Right kidney (tissue), 1 donor: ENCODE measurements around the gene LY6G5B.

Experiments used
- DNase-seq: peaks from one replicate; pipeline ENCODE4 v3.0.0-alpha.2; 2016

The LY6G5B gene

GRCh38 chr6:31662124-31662723 lies 7.6 kb upstream of the LY6G5B start:
- no peak for DNase-seq

DNA sequence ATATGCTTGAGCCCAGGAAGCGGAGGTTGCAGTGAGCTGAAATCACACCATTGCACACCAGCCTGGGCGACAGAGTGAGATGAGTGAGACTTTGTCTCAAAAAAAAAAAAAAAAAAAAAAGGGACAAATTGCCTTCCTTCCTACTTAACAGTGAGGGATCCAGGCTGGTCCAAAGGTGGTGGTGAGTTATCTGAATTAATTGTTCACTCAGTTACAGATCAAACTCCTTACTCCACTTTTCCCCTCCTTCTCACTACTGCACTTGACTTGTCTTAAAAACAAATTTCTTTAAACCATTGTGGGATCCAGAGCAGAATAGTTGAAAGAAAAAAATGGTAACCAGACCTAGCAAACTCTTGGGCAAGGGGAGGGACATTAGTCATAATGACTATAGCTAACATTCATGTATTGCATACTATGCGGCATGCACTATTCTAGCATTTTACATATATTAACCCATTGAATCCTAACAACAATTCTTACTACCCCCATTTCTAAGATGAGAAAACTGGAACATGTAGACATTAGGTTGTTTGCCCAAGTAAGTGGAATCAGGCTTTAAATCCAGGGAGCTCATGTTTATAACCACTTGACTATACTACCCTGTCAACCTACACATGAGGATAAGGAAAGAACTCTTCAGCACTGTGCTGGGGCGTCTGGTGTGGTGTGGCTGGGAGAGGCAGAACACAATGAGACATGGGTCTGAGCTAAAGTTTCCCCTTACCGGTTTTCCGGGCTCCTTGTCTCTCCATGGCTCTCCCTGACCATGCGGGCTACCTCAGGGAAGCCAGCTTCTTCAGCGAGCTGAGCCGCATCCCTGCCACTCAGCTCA lies 6.4 kb upstream of the LY6G5B start:
- no peak for DNase-seq

DNA sequence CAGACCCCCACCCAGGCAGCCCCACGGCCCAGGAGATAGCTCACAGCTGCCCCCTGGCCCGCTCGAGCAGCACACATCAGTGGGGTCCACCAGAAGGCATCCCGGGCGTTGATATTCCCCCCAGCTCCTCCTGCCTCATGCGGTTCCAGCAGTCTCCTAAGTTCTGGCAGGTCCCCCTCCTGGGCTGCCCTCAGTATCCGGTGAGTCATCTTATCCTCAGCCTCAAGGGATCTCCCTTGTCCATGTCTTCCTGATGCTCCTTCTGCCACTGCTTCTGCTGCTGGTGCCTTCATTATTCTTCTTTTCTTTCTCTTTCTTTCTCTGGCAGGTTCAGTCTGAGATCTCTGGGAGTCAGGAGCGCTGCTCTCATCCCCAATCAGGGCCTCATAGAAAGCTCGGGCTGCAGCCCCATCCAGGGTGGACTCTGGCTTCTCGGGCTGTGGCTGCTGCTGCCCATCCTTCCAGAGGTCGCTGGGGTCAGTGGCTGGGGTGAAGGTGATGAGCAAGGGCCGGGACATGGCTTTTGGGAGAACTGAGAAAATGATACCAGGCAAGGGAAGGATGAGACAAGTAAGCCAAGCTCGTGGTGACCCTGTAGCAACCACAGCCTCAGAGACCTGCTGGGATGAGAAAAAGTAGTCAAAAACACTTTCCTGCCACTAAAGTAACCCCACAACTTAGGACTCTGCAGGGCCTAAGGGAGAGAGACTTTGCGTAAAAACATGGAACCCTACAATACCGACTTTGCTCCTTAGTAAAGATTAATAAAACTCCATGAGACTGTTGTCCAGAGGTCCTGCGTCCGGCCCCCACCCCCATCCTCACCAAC lies 5.6 kb upstream of the LY6G5B start:
- no peak for DNase-seq

GRCh38 chr6:31664790-31665500 lies 4.8 kb upstream of the LY6G5B start, which contains the start of gene GPANK1:
Gene GPANK1 (minus strand): TSS chr6:31664997. CDS start chr6:31664478, 519 bp downstream.
- peak; percentile 87 for DNase-seq

- peak; percentile 92 for DNase-seq
Measured at GRCh38 chr6:31665501-31666336, 4.1 kb upstream of the LY6G5B start, which contains the start of gene CSNK2B. Gene CSNK2B (plus strand): TSS chr6:31666080. CDS start chr6:31666832, 752 bp downstream.

DNA sequence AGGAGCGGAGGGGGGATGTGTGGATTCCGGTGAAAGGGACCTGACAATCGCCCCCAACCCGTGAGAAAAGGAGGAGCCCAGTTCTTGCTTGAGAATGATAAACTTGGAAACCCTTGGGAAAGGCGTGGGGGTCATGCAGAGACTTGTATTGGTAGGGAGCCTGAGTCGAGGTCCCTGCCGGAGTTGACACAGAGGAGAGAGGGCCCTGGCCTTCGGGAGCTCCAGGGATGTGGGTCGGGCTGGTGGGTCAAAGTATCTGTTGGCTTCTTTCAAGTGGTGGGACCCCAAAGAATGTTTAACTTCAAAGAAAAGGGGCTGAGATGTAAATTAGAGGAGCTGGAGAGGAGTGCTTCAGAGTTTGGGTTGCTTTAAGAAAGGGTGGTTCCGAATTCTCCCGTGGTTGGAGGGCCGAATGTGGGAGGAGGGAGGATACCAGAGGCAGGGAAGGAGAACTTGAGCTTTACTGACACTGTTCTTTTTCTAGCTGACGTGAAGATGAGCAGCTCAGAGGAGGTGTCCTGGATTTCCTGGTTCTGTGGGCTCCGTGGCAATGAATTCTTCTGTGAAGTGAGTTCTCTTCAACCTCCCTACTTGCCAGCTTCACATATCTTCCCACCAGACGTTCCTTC lies 3.3 kb upstream of the LY6G5B start:
- DNase-seq, result peak; percentile 14

DNA sequence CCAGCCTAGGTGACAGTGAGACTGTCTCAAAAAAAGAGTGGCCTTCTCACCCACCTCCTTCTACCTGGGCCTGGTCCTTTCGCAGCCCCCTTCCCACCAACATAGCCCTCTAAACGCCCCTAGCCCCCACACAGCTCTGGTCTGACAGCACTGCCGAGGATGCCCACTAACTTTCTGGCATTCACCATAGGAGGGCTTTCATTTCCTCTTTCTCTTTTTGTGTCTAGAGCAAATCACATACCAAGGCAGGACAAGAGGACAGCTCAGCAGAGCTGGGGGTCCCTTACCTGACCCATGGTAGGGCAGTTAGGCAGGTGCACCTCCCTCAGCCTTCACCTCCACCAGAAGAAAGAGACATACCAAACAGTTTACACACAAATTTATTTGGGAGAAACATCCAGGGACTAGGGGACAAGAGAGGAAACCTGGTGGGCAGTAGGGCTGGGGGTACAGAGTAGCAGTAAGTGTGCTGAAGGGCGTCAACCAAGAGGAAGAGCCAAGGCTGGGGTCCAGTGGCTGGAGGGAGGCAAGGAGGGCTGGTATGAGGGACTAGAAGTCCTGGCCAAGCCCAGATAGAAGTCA lies 6.6 kb downstream of the LY6G5B start:
- DNase-seq, result no peak

DNA sequence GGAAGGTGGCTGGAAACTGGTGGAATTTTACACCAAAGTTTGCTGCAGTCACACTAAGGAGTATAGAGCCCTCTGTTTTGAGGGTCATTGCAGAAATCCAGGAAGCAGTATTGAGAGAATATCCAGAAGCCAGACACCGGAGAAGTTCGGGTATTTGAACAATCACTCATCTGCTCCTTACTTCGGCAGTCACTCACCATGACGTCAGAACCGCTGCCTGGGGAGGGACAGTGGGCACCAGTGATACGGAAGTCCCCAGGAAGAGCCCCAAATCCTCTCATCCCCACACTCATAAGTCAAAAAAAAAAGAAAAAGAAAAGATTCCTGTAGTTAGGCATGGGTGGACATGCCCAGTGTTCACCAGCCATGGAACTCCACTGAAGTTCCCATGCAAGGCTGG lies 7.1 kb downstream of the LY6G5B start:
- DNase-seq, result no peak

DNA sequence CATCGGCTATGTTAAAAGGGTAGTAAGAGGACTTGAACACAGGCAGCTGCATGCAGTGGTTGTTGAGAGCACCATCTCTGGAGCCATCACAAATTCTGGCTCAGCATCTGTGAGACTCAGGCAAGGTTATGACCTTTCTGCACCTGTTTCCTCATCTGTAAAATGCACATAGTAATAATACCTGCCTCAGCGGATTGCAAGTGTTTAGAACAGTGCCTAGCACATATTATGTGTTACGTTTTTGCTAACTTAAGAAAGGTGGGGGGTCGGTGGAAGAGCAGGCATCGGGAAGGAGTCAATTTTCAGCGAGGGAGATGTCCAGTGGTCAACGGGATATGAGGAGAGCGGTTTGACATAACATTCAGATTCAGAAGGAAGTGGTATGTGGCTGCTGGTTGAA lies 8.2 kb downstream of the LY6G5B start:
- no peak for DNase-seq

DNA sequence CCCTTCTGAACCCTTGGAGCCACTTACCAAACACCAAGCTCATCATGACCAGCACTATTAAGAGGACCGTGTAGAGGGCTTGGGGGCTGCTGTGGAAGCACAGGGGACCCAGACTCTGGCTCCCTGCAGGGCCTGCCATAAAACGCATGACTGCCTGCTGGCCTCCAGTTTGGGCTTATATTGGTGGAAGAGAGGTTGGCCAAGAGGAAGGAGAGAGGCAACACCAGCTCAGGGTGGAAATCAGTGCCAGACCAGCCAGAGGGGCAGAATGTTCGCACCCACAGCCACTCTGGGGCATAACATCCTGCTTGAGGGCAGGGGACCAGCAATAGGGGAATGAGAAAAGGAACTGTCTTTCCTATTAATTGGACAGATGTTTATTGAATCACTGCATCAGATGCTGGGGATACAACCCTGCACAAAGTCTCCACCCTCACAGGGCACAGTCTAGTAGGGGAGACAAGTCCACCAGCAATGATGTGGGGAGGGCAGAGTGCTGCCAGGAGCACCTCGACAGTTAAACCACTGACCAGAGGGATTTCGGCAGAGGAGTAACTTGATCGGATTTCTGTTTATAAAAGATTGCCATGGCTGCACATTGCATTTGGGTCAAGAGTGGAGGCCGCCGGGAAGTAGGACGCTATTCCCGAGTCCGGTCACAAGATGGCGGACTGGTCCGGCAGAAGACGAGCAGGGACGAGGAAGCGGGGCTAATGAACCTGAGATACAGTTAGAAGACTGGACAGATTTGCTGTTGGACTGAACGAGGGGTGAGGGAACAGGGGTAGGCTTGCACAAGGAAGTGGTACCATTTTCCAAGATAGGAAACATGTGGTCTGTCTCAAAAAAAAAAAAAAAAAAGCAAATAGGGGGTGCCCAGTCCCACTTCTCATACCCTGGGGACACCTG lies 10.7 kb downstream of the LY6G5B start, which contains the start of gene LY6G5C:
LY6G5C (minus strand) TSS at position 842 of the 909 bp plus-strand sequence; CDS start at position 148, 694 bp downstream.
- peak; percentile 72 for DNase-seq

- peak; percentile 85 for DNase-seq
Measured at GRCh38 chr6:31681135-31681671, 11.4 kb downstream of the LY6G5B start.

DNA sequence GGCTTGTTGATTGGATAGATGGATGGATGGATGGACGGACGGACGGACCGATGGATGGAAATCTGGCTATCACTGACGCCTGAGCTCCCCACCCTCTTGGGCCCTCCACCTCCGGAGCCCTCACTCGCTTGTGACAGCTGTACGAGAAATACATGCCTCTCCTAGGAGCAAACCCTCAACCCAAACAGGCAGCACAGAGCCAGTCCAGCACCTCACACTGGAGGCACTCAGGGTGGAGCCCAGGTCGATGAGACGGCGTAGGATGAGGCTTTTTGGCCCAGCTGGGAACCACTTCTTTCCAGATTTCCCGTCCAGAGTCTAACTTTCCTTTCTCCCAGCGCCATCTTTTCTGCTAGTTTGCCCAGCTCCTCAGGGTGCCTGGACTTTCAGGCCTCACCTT lies 13.8 kb downstream of the LY6G5B start:
- no peak for DNase-seq

DNA sequence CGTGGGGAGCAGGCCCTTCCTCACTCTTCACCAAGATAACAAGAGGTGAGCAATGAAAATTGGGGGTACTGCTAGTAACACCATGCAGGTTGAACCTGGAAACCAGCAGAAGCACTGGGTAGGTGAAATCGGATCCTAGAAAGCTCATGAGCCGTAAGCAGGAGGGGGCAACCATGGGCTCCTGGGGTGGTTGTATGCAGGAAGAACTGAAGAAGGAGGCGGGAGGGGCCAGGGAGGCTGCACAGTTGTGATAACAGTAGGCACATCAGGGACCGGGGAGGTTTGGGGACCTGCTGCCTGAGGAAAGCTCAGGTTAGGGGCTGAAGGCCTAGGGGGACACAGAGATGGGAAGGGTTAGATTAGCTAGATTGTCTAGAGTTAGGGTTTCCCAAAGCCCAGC lies 16.7 kb downstream of the LY6G5B start:
- DNase-seq, result no peak

- no peak for DNase-seq
Measured at GRCh38 chr6:31687321-31687720, 17.5 kb downstream of the LY6G5B start.

DNA sequence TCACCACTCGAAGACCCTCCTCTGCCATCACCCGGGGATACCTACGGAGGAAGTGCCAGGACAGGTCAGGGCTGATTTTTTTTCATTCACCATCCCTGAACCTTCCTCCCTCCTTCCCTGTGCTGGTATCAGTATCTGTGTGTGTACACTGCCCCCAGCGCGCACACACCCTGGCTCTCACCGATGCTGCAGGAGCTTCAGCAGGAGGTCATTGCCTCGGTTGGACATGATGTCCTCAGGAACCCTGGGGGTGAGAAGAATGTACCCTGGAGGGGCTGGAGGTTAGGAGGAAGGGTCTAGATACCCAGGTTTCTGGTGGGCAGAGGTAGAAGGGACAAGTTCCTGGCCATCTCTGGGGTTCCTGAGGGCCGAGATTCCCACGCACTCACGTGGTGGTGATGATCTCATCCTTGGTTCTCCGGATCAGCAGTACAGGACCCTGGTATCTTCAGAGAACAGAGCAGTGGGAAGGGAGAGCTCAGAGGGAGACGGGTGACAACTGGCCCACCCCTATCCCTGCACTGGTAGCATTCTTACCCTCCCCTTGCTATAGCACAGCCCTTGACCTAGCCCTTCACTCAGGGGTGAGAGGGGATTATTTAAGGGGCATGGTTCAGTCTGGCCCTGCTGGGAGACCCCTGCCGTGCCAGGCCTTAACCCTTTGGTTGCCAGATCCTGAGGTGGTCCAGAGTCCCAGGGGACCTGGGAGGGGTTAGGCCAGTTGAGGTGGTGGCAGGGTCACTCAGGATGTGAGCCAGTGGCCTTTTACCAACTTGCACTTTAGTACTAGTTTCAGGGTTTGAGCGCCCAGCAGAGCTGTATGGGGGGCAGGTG lies 18.3 kb downstream of the LY6G5B start:
- DNase-seq, result no peak

GRCh38 chr6:31689249-31690110 lies 19.7 kb downstream of the LY6G5B start:
- no peak for DNase-seq
